GM19193 (cell line): ENCODE results near the gene MKI67.

Experiments
- POLR2A ChIP-seq: IDR thresholded peaks from 4 replicates; pipeline ENCODE4 v1.6.1; 2011; ENCODE audit not compliant: insufficient read depth, insufficient read length; ENCODE audit errors: extremely low read depth

MKI67 gene, protein sequence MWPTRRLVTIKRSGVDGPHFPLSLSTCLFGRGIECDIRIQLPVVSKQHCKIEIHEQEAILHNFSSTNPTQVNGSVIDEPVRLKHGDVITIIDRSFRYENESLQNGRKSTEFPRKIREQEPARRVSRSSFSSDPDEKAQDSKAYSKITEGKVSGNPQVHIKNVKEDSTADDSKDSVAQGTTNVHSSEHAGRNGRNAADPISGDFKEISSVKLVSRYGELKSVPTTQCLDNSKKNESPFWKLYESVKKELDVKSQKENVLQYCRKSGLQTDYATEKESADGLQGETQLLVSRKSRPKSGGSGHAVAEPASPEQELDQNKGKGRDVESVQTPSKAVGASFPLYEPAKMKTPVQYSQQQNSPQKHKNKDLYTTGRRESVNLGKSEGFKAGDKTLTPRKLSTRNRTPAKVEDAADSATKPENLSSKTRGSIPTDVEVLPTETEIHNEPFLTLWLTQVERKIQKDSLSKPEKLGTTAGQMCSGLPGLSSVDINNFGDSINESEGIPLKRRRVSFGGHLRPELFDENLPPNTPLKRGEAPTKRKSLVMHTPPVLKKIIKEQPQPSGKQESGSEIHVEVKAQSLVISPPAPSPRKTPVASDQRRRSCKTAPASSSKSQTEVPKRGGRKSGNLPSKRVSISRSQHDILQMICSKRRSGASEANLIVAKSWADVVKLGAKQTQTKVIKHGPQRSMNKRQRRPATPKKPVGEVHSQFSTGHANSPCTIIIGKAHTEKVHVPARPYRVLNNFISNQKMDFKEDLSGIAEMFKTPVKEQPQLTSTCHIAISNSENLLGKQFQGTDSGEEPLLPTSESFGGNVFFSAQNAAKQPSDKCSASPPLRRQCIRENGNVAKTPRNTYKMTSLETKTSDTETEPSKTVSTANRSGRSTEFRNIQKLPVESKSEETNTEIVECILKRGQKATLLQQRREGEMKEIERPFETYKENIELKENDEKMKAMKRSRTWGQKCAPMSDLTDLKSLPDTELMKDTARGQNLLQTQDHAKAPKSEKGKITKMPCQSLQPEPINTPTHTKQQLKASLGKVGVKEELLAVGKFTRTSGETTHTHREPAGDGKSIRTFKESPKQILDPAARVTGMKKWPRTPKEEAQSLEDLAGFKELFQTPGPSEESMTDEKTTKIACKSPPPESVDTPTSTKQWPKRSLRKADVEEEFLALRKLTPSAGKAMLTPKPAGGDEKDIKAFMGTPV (N-terminal part only)

DNA sequence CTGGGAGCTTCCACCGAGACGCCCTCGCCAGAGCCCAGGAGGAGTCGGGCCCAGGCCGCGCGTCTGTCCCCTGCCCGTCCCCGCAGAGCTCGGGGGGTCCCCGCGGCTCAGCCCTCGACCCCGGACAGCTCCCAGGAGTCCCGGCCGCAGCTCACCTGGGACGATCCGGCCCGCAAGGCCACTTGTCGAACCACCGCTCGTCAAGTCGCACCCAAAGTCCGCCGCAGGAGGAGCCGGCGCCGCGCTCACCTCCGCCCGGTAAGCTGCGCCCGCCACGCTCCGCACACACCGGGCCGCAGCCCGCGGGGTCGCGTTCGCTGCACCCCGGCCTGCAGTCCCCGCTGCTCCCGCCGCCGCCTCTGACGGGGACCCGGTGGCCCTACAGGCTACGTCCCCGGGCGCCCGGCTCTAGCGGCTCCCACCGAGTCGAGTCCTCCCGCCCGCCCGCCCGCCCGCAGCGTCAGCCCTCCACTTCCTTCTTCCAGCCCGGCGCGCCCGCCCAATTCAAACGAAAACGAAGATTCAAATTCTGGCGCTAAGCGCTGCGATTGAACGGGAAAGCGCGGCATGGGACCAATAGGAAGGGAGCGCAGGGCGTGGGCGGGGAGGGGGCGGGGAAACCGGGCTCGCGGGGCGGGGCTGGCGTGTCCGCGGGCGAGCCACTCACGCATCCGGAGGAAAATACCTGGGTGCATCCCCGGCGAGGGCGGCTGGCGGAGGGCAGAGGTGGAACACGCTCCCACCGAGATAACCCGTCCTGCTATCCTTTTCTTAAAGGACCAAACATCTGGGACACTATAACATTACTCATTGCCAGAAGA is at the start of gene MKI67:
Gene MKI67, minus strand, starts transcription at position 480 of the 821 bp plus-strand sequence. CDS start 756 bp downstream, outside the sequence.
- TF ChIP-seq POLR2A: peak; percentile 49

DNA sequence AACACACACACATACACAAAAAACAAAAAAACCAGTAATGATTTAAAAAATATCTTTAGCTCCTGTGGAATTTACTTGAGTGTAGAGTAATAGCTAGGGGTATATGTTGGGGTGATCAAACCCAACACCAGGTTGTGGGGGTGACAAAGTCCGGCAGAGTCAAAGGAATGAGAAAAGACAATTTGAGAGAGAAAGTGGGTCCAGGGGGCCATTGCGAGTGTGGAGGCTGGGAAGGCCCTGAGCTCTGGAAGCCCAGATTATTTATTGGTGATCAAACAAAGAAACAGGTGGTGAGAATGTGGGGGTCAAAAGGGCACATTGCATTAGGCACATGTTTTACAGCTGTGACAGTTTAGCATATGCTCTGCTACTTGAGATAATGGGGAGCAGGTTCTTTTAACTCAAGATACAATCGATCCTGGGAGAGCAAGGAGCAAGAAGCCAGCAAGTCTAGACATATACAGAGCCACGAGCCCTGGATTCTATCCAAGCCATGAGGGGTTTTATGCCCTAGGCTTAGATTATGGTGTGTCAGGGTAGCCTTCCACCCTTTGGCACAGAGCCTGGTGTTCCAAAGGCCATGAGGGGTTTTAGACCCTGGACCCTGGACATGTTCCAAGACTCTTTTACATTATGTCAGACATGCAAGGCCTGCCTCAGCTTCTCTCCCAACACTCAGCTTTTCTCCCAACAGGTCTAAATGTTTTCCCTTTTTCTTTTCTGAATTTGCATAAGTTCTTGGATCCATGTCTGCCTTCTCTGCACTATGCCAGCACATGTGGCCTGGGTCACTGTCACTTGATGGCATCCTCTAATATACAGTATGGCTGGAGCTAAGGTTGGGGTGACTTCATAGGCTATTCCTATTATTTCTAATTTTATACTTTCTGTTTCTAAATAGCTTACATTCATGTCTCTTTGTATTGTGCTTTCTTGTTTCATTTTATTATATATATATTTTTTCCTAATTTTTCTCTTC is 48.6 kb upstream of the MKI67 start:
- TF ChIP-seq POLR2A: no peak

DNA sequence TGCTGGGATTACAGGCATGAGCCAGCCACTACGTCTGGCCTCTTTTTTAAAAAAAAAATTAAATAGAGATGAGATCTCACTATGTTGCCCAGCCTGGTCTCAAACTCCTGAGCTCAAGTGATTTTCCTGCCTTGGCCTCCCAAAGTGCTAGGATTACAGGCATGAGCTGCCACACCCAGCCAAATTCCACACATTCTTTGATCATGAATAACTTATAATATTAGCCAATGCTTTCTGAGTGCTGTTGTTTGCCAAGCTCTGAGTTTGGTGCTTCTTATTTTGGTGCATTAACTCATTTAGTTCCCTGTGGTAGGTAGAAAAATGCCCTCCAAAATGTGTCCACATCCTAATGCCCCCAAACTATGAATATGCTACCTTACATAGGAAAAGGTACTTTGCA is 47.2 kb upstream of the MKI67 start:
- no peak for TF ChIP-seq POLR2A

DNA sequence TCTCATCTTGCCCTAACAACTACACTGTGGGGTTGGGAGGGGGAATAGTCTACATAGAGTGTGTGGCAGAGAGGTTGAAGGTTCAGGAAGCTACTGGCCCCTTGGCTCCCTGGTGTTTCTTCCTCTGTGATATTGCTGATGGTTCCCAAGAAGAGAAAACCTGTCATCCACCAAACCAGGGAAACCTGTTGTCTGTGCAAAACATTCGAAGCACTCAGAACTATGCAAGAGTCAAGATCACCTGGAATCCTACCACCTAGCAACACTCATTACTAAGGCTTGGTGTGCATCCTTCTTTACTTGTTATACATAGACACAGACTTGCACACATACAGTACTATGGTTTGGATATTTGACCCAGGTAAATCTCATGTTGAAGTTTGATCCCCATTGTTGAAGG is 46.5 kb upstream of the MKI67 start:
- TF ChIP-seq POLR2A: no peak

DNA sequence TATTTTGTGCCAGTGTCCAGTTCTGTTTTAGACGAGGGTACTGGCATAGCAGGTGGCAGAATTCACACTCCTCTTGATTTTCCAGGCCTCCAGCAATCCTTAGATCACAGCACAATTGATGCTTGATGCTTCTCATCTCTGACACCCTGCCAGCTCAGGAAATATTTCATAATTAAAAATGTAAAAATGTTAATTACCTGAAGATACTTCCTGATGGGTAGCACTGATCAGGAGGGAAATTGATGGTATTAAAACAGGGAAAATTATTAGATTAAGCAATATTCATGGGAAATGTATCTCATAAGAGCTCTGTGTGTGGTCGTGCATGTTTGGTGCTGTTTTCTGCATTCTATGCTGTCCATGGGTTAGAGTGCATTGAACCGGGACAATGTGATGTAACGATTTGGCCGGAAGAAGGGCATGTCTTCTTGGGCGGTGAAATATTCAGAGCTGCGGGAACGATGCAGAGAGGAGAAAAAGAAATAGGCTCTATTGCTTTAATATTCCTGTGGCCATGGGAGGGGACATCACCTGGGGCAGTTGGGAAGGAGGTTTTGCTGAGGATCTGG is 43.7 kb upstream of the MKI67 start:
- no peak for TF ChIP-seq POLR2A

DNA sequence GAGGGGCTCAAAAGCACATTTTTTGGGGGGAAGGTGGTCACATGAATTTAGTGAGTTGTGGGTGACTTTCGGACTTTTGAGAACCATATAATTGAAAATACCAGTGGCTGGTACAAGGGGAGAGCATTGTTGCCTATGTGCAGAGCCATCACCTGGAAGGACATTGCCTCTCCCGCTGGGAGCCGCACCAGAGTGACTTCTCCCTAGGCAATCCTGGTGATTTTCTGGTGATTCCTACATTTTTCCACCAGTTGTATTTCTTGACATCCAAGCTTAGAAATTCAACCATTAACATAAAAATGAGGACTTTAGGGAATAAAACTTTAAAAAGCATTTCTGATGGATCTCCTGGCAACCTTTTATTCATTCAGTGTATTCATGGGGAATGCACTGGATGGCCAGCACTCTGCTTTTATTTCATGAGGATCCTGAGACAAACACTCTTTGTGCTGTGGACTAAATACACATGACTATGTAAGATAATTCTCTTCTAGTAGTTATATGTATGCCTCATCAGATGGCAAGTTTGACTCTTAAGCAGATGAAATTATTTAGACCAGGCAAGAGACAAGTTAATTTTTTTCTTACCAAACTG is 41.8 kb upstream of the MKI67 start:
- no peak for TF ChIP-seq POLR2A

DNA sequence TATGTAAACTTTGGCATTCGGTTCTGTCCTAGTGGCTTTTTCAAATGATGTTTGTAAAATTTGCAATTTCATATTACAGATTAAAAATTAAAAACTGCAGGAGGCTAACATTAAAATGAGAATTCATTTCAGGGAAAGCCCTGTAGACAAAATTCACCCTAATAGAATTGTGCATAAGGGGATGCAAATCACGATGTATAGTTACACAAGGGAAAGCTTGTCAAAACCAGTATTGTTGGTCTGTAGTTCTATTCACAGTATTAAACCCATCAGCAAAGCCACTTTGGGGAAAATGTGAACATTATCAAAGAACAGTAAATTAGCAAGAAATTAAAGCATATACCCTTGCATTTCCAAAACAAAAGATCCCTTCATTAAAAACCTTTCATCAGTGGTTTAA is 39.9 kb upstream of the MKI67 start:
- TF ChIP-seq POLR2A: no peak

DNA sequence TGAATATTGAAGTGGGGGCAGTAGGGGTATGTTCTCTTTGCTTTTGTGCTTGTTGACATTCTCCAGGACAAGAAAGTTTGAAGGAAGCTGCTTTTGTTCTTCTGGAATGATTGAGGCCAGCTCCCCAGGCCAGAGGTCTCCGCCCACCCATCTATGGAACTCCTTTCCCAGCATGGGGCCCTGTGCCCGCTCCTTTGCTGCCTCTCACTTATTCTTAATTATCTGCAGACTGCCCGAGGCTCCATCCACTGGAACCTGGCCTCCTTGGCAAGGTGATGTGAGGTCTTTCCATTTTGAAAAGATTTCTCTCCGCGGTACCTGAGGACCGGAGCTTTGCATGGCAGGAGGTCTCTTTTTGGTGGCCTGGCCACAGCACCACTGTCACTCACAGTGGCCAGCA is 39.3 kb upstream of the MKI67 start:
- TF ChIP-seq POLR2A: no peak

DNA sequence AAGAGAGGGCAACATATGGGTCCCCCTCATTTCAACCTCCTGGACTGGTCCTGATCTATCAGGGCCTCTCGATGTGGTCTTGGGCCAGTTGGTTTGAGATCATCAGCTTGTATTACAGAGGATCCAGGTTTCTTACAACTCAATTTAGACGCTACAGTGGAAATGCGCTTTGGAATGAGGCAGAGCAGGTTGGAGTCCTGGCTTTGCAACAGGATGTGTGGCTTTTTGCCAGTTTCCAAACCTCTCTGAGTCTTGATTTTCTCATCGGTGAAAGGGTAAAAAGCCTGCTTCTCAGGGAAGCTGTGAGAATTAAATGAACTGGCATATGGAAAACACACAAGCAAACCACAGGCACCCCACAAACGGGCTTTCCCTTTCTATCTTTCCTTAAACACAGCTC is 37.5 kb upstream of the MKI67 start:
- no peak for TF ChIP-seq POLR2A

DNA sequence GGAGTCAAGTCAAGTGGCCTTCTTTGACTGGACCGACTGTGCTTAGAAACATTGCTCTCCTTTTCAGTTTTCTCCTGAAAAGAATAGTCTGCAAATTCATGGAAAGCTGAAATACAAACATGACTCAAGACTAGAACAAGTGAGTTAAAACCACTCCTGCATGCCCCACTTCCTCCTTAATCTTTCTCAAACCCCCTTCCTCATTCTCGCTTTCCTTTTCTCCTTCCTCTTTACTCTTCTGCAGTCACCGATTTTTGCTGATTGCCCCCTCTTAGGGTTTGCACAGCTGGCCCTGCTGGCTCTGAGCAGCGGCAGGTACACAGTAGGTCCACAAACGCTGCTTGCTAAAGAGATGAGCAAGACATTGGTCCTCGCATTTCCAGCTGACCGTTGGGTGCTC is 34.8 kb upstream of the MKI67 start:
- no peak for TF ChIP-seq POLR2A

DNA sequence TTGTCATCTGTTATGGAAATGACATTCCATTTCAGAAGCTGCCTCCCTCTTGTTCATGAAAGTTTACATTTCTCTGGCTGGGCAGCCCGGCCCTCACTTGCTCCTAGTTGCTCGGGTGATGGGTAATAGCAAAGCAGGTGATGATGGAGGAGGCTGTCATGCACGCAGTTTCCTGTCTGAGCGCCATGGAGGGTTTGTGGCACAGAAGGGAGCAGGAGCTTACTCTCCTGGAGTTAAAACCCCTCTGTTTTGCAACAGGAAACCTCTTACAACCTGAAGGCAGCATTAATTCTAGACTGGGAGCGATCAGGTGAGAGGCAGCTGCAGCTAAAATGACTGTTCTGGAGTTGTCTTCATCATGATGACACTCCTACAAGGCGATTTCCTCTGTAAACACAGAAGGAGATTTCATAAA is 34.1 kb upstream of the MKI67 start:
- no peak for TF ChIP-seq POLR2A

DNA sequence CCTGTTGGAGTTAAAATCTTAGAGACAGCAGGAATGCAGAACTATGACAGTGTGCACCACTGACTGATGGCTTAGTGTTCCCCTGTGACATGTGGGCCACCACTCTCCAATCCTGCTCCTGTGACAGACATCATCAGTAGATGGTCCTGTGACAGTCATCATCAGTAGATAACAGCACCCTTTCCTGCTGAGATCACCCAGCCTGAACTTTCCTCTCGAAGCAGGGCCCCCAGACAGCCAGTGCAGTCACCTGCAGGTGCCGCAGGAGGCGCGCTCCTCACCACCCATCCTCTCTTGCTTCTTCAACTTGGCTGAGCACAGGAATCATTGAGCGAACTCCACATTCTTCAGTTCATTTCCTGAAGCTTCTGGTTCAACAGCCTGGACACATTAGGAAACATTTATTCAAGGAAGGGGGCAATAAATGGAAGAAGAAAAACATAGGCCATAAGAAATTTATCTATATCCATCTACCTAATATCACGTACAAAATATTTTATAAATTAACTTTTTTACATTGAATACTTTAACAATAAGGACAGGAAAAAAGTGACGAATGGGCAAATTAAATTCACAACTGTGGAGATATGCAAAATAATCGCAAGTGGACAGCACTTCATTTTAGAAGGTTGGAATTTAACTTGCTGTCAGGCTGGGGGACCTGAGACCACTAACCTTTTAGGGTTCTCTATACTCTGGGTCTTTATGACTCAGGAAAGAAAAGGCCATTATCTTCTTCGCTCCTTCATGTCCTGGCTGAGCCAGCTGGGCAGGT is 32.0 kb upstream of the MKI67 start:
- no peak for TF ChIP-seq POLR2A
